KMS-11 (cell line): ENCODE measurements around the gene GIMAP7.
"Not testable (repeated sequence)": the region's sequence is repeated elsewhere in the genome, so short reads cannot be mapped to it uniquely, and the experiment has no call there.

Experiments
- H2AFZ ChIP-seq: fragments of 200-600 bp; sonication (generic); 2 replicates; pipeline ENCODE4 v1.6.1; 2016; ENCODE audit warnings: antibody characterized with exemption, mixed run types, low read depth
- H3K27ac ChIP-seq: fragments of 200-600 bp; sonication (generic); 2 replicates; pipeline ENCODE4 v1.6.1; 2016; ENCODE audit warnings: mild to moderate bottlenecking, mixed run types
- H3K27me3 ChIP-seq: fragments of 200-600 bp; sonication (generic); 2 replicates; pipeline ENCODE4 v1.6.1; 2017; ENCODE audit warnings: mild to moderate bottlenecking, low read depth, mixed run types, moderate library complexity; ENCODE audit not compliant: insufficient read depth
- H3K36me3 ChIP-seq: fragments of 200-600 bp; sonication (generic); 2 replicates; pipeline ENCODE4 v1.6.1; 2017; ENCODE audit warnings: mild to moderate bottlenecking, mixed run types; ENCODE audit not compliant: insufficient read depth
- H3K4me1 ChIP-seq: fragments of 200-600 bp; sonication (generic); 2 replicates; pipeline ENCODE4 v1.6.1; 2016; ENCODE audit warnings: mild to moderate bottlenecking, low read depth, mixed run types; ENCODE audit not compliant: poor library complexity, severe bottlenecking
- H3K4me2 ChIP-seq: fragments of 200-600 bp; sonication (generic); 2 replicates; pipeline ENCODE4 v1.7.0; 2016; ENCODE audit warnings: mild to moderate bottlenecking, mixed run types
- H3K4me3 ChIP-seq: fragments of 200-600 bp; sonication (generic); IDR thresholded peaks from 2 replicates; pipeline ENCODE4 v1.6.1; 2017; ENCODE audit warnings: low read depth, low read length, mixed read lengths; ENCODE audit not compliant: insufficient read depth
- H3K79me2 ChIP-seq: fragments of 200-600 bp; sonication (generic); 2 replicates; pipeline ENCODE4 v1.6.1; 2016; ENCODE audit warnings: low read depth, mixed run types; ENCODE audit not compliant: insufficient read depth
- H3K9ac ChIP-seq: fragments of 200-600 bp; sonication (generic); 2 replicates; pipeline ENCODE4 v1.6.1; 2016; ENCODE audit warnings: mild to moderate bottlenecking, mixed run types
- H4K20me1 ChIP-seq: fragments of 200-600 bp; sonication (generic); 2 replicates; pipeline ENCODE4 v1.6.1; 2016; ENCODE audit warnings: mild to moderate bottlenecking, mixed run types; ENCODE audit not compliant: insufficient read depth
- CTCF ChIP-seq: fragments of 200-600 bp; sonication (generic); conservative IDR thresholded peaks from 2 replicates; pipeline ENCODE4 v1.6.1; 2017; ENCODE audit warnings: low read depth, mild to moderate bottlenecking, antibody characterized with exemption, low read length, moderate library complexity, mixed read lengths

The GIMAP7 gene

GRCh38 chr7:150476819-150477631, 37.6 kb upstream of the GIMAP7 start:
- H3K79me2 ChIP-seq: no peaks in the 10 kb centered on the region
- no peak overlapping the region for H3K9ac ChIP-seq
- H3K4me2 ChIP-seq: no peak overlapping the region
- no peaks in the 10 kb centered on the region for H3K4me1 ChIP-seq
- no peak for TF ChIP-seq CTCF
- H3K36me3 ChIP-seq: no peaks in the 10 kb centered on the region
- no peak overlapping the region for H3K27ac ChIP-seq
- no peaks in the 10 kb centered on the region for H4K20me1 ChIP-seq
- no peak overlapping the region for H3K4me3 ChIP-seq
- H2AFZ ChIP-seq: no peak overlapping the region
- H3K27me3 ChIP-seq: no peaks in the 10 kb centered on the region

- no peak for TF ChIP-seq CTCF
- Histone ChIP-seq H3K4me3 (no peak overlapping the region), H3K27ac (no peak overlapping the region), H3K9ac (no peak overlapping the region), H3K4me2 (no peak overlapping the region), H3K79me2 (no peaks in the 10 kb centered on the region), H3K27me3 (no peaks in the 10 kb centered on the region), H2AFZ (no peak overlapping the region), H3K4me1 (no peaks in the 10 kb centered on the region), H4K20me1 (no peaks in the 10 kb centered on the region), H3K36me3 (no peaks in the 10 kb centered on the region)
Observed at GRCh38 chr7:150479023-150479716, 35.5 kb upstream of the GIMAP7 start.

GRCh38 chr7:150481186-150481920, 33.3 kb upstream of the GIMAP7 start:
- TF ChIP-seq CTCF: no peak
- H4K20me1 ChIP-seq: no peaks in the 10 kb centered on the region
- H3K9ac ChIP-seq: no peak overlapping the region
- H2AFZ ChIP-seq: no peak overlapping the region
- no peaks in the 10 kb centered on the region for H3K36me3 ChIP-seq
- no peaks in the 10 kb centered on the region for H3K4me1 ChIP-seq
- no peak overlapping the region for H3K4me3 ChIP-seq
- no peaks in the 10 kb centered on the region for H3K27me3 ChIP-seq
- H3K27ac ChIP-seq: no peak overlapping the region
- H3K79me2 ChIP-seq: no peaks in the 10 kb centered on the region
- no peak overlapping the region for H3K4me2 ChIP-seq

GRCh38 chr7:150481922-150482321, 32.8 kb upstream of the GIMAP7 start:
- no peak for TF ChIP-seq CTCF
- Histone ChIP-seq H3K4me3 (no peak overlapping the region), H3K4me2 (no peak overlapping the region), H3K36me3 (no peaks in the 10 kb centered on the region), H3K27me3 (no peaks in the 10 kb centered on the region), H4K20me1 (no peaks in the 10 kb centered on the region), H3K4me1 (no peaks in the 10 kb centered on the region), H3K27ac (no peak overlapping the region), H3K9ac (no peak overlapping the region), H2AFZ (no peak overlapping the region), H3K79me2 (no peaks in the 10 kb centered on the region)

- H3K27ac ChIP-seq, H3K4me1 ChIP-seq, H3K9ac ChIP-seq, H2AFZ ChIP-seq, H4K20me1 ChIP-seq, H3K4me2 ChIP-seq, H3K79me2 ChIP-seq, H3K36me3 ChIP-seq, H3K4me3 ChIP-seq, H3K27me3 ChIP-seq: not testable (repeated sequence)
Observed at GRCh38 chr7:150483514-150483913, 31.2 kb upstream of the GIMAP7 start.

GRCh38 chr7:150484071-150484470, 30.6 kb upstream of the GIMAP7 start:
- H3K4me1 ChIP-seq, H3K4me2 ChIP-seq, H3K27ac ChIP-seq, H3K4me3 ChIP-seq, H3K9ac ChIP-seq, H3K79me2 ChIP-seq, H3K27me3 ChIP-seq, H3K36me3 ChIP-seq, H4K20me1 ChIP-seq, H2AFZ ChIP-seq: not testable (repeated sequence)
